ENCODE measurements around the gene ZC3H12D. TPM values are rescaled to one million over a fixed set of nuclear protein-coding genes. Genes with fewer than 3 reads are reported as not detected.

The ZC3H12D gene
- total and polyA plus RNA-seq, 2 of the 8 experiments (the other 6 are each of a cell fraction or from before 2014, with no cell fraction given), result 0.05 to 0.07 TPM

GRCh38 chr6:149403534-149403933 lies 81.3 kb downstream of the ZC3H12D start:
- Histone ChIP-seq H3K18ac (ENCODE audit: extremely low read depth, low read length) (no peak overlapping the region), H3K27ac (ENCODE audit: low read depth, low read length) (no peak overlapping the region), H3K9me3 (ENCODE audit: insufficient read depth in 2 of 2, low read depth in 1 of 2, low read length in 1 of 2) (no peaks in the 10 kb centered on the region), H3K79me2 (ENCODE audit: control insufficient read depth in 1 of 2, insufficient read depth in 2 of 2, low read length in 2 of 2) (no peaks in the 10 kb centered on the region), H3K4me3 (ENCODE audit: extremely low read depth in 1 of 4, insufficient read depth in 2 of 4, low read depth in 3 of 4, low read length in 4 of 4) (no peak overlapping the region), H4K8ac (ENCODE audit: extremely low read depth, insufficient read depth, low read length) (no peak overlapping the region), H2BK20ac (ENCODE audit: low read length) (no peak overlapping the region), H3K79me1 (ENCODE audit: low read depth, low read length) (no peaks in the 10 kb centered on the region), H3K4me2 (ENCODE audit: insufficient read depth in 1 of 2, low read depth in 2 of 2, low read length in 2 of 2) (no peak overlapping the region), H3K9ac (replicated peaks in 1 of 4; ENCODE audit: extremely low read depth in 1 of 4, low read depth in 3 of 4, low read length in 3 of 4) (no peak overlapping the region), H3K23me2 (ENCODE audit: low read depth, low read length) (no peaks in the 10 kb centered on the region), H3K4ac (replicated peaks; ENCODE audit: insufficient read length, low read depth, low read length) (no peak overlapping the region), H3K27me3 (replicated peaks in 1 of 4; ENCODE audit: control insufficient read depth in 3 of 4, extremely low read depth in 1 of 4, insufficient read depth in 3 of 4, low read length in 3 of 4) (no peaks in the 10 kb centered on the region), H2AK5ac (ENCODE audit: low read depth, low read length) (no peak overlapping the region), H2BK12ac (ENCODE audit: low read depth, low read length) (no peak overlapping the region), H4K20me1 (replicated peaks in 1 of 2; ENCODE audit: control insufficient read depth in 1 of 2, insufficient read depth in 2 of 2, low read length in 2 of 2) (no peaks in the 10 kb centered on the region), H3K4me1 (replicated peaks in 1 of 4; ENCODE audit: control insufficient read depth in 3 of 4, insufficient read depth in 4 of 4, low read length in 3 of 4) (no peaks in the 10 kb centered on the region), H4K91ac (replicated peaks; ENCODE audit: insufficient read length, low read length) (no peak overlapping the region), H3K23ac (ENCODE audit: insufficient read length) (no peak overlapping the region), H3K56ac (replicated peaks; ENCODE audit: insufficient read length, low read depth, low read length) (no peak overlapping the region), H2BK5ac (ENCODE audit: low read depth, low read length) (no peak overlapping the region), H2BK15ac (ENCODE audit: low read length) (no peak overlapping the region), H2BK120ac (replicated peaks; ENCODE audit: low read depth, low read length) (no peak overlapping the region), H3K14ac (ENCODE audit: insufficient read length) (no peak overlapping the region), H3K36me3 (ENCODE audit: control insufficient read depth in 2 of 4, insufficient read depth in 4 of 4, low read length in 3 of 4) (peaks cover 5 to 32% (median 9%) of the 10 kb centered on the region in 4 experiments; a peak in 7 of 8 replicates), H2AFZ (ENCODE audit: low read length) (no peak overlapping the region), H4K5ac (ENCODE audit: insufficient read length, low read depth, low read length) (no peak overlapping the region)
- ChIA-PET CTCF (ENCODE audit: partially characterized antibody) (interaction anchor here (0.7 kb wide), 1 partner anchor 22 kb away, joined by 3 read pairs; no protein-coding TSS in a partner anchor), POLR2A (ENCODE audit: partially characterized antibody) (no interaction called here)
- no peak for FAIRE-seq
- 90% methylated on average over 3 of the region's 3 CpGs; no CpG with 5 or more reads in 1 of the 2 experiments for WGBS, 2 experiments (ENCODE audit: extremely low coverage in 1 of 2, insufficient coverage in 1 of 2, insufficient read length in 1 of 2, insufficient replicate concordance in 2 of 2, low coverage in 1 of 2, low lambda C conversion rate in 2 of 2, missing lambda C conversion rate in 1 of 2)
- no peak for TF ChIP-seq YY1 (IDR thresholded peaks at IDR 0.05; ENCODE audit: low read depth, low read length)
- TF ChIP-seq POU5F1 (IDR thresholded peaks at IDR 0.05; ENCODE audit: low read depth, low read length), result no peak
- TF ChIP-seq SRF (IDR thresholded peaks at IDR 0.05; ENCODE audit: low read depth, low read length), result no peak
- no peak for TF ChIP-seq RFX5 (IDR thresholded peaks at IDR 0.05; ENCODE audit: borderline replicate concordance, low read depth, low read length)
- no peak for TF ChIP-seq SUZ12 (IDR thresholded peaks at IDR 0.05; ENCODE audit: low read length)
- no peak for TF ChIP-seq EZH2 (IDR thresholded peaks at IDR 0.05; ENCODE audit: low read depth, low read length, severe bottlenecking)
- no peak for TF ChIP-seq KDM1A (IDR thresholded peaks at IDR 0.05; ENCODE audit: borderline replicate concordance, low read length)
- DNase-seq (ENCODE audit: low read depth in 1 of 2, low spot score in 2 of 2), result no peak
